Fibroblast of lung (primary cell): ENCODE results near the gene SGCD.

ENCODE experiments used
- EZH2 ChIP-seq: IDR thresholded peaks from 2 replicates; pipeline ENCODE4 v1.5.1; 2012; ENCODE audit warnings: low read length, control low read depth, mild to moderate bottlenecking; ENCODE audit errors: missing control alignments
- TF ChIP-seq, protein P1 (sequence below), 2 donors: IDR thresholded peaks in 1 of 2; conservative IDR thresholded peaks in 1 of 2; 1 replicate in 1 of 2; 2 replicates in 1 of 2; pipeline ENCODE4 v1.5.1; 2011 to 2012; ENCODE audit warnings: low read length in 2 of 2, control low read depth in 1 of 2, inconsistent platforms in 1 of 2, low read depth in 1 of 2, mild to moderate bottlenecking in 1 of 2

- TF ChIP-seq, protein P1, sequence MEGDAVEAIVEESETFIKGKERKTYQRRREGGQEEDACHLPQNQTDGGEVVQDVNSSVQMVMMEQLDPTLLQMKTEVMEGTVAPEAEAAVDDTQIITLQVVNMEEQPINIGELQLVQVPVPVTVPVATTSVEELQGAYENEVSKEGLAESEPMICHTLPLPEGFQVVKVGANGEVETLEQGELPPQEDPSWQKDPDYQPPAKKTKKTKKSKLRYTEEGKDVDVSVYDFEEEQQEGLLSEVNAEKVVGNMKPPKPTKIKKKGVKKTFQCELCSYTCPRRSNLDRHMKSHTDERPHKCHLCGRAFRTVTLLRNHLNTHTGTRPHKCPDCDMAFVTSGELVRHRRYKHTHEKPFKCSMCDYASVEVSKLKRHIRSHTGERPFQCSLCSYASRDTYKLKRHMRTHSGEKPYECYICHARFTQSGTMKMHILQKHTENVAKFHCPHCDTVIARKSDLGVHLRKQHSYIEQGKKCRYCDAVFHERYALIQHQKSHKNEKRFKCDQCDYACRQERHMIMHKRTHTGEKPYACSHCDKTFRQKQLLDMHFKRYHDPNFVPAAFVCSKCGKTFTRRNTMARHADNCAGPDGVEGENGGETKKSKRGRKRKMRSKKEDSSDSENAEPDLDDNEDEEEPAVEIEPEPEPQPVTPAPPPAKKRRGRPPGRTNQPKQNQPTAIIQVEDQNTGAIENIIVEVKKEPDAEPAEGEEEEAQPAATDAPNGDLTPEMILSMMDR (conservative IDR thresholded peaks at IDR 0.05 in 1 of 2, IDR thresholded peaks at IDR 0.05 in 1 of 2; ENCODE audit: low read depth in 1 of 2, low read length in 2 of 2): no peak
- no peak for TF ChIP-seq EZH2
Observed at GRCh38 chr5:156435101-156435500, 108.1 kb downstream of the SGCD start.
